WTC11 (cell line): ENCODE results near the gene THAP2. TPM values are rescaled to one million over a fixed set of nuclear protein-coding genes. Genes with fewer than 3 reads are reported as not detected.

Experiments
- ATAC-seq: fragments of 200-7000 bp; cut with Tn5 transposase; 2 replicates; pipeline ENCODE4 v1.10.0; 2021; ENCODE audit warnings: mild to moderate bottlenecking, moderate library complexity
- CTCF ChIA-PET: fragments of 300-600 bp; sonication (Branson Sonifier 250); formaldehyde crosslinking; loops from one replicate; lab custom pipeline; 2021; ENCODE audit warnings: antibody characterized with exemption; lab: Charles Lee
- POLR2A ChIA-PET: fragments of 350-600 bp; sonication (Branson Sonifier 250); formaldehyde crosslinking; loops from one replicate; lab custom pipeline; 2021; ENCODE audit warnings: antibody characterized with exemption; lab: Charles Lee
- DNase-seq: peaks from one replicate; pipeline ENCODE4 v3.0.0; 2021; ENCODE audit warnings: low spot score
- H3K27ac Mint-ChIP-seq: 2 replicates; pipeline ENCODE4 v1.8.0; 2021; ENCODE audit warnings: mixed read lengths
- H3K27me3 Mint-ChIP-seq: 2 replicates; pipeline ENCODE4 v1.8.0; 2021; ENCODE audit warnings: low read depth, mild to moderate bottlenecking, moderate library complexity, mixed read lengths
- H3K36me3 Mint-ChIP-seq: 2 replicates; pipeline ENCODE4 v1.8.0; 2021; ENCODE audit warnings: mixed read lengths
- H3K4me1 Mint-ChIP-seq: 2 replicates; pipeline ENCODE4 v1.8.0; 2022; ENCODE audit warnings: mixed read lengths
- H3K4me3 Mint-ChIP-seq: 2 replicates; pipeline ENCODE4 v1.8.0; 2021; ENCODE audit warnings: mild to moderate bottlenecking, moderate library complexity, mixed read lengths
- H3K9me3 Mint-ChIP-seq: 2 replicates; pipeline ENCODE4 v1.8.0; 2021; ENCODE audit warnings: mixed read lengths
- AR ChIP-seq: fragments of 250-450 bp; sonication (Bioruptor Pico); IDR thresholded peaks from 2 replicates; pipeline ENCODE4 v1.9.0; 2021; ENCODE audit warnings: mild to moderate bottlenecking
- ARID4B ChIP-seq: sonication (generic); formaldehyde crosslinking; IDR thresholded peaks from 2 replicates; pipeline ENCODE4 v1.8.0; 2023; ENCODE audit warnings: missing genetic modification reagents, mild to moderate bottlenecking, borderline replicate concordance
- CDX4 ChIP-seq: fragments of 250-450 bp; sonication (Bioruptor Pico); IDR thresholded peaks from 2 replicates; pipeline ENCODE4 v1.9.0; 2021; ENCODE audit warnings: moderate library complexity, mild to moderate bottlenecking, inconsistent platforms, borderline replicate concordance
- EMX1 ChIP-seq: fragments of 250-450 bp; sonication (Bioruptor Pico); IDR thresholded peaks from 2 replicates; pipeline ENCODE4 v1.8.0; 2021; ENCODE audit warnings: mild to moderate bottlenecking
- ETV6 ChIP-seq: sonication (generic); formaldehyde crosslinking; IDR thresholded peaks from 2 replicates; pipeline ENCODE4 v1.8.1; 2022; ENCODE audit warnings: mild to moderate bottlenecking, missing genetic modification reagents
- GRHL2 ChIP-seq: fragments of 250-450 bp; sonication (Bioruptor Pico); IDR thresholded peaks from 2 replicates; pipeline ENCODE4 v1.8.0; 2022; ENCODE audit warnings: mild to moderate bottlenecking, moderate library complexity; ENCODE audit not compliant: insufficient replicate concordance, severe bottlenecking
- GTF2I ChIP-seq: fragments of 250-450 bp; sonication (Bioruptor Pico); conservative IDR thresholded peaks from 2 replicates; pipeline ENCODE4 v1.4.0; 2021; ENCODE audit warnings: mild to moderate bottlenecking
- JAZF1 ChIP-seq: fragments of 250-450 bp; sonication (Bioruptor Pico); IDR thresholded peaks from 2 replicates; pipeline ENCODE4 v1.9.0; 2021; ENCODE audit warnings: moderate library complexity, mild to moderate bottlenecking, inconsistent platforms
- KAT7 ChIP-seq: sonication (generic); formaldehyde crosslinking; IDR thresholded peaks from 2 replicates; pipeline ENCODE4 v1.8.1; 2023; ENCODE audit warnings: missing genetic modification reagents, mild to moderate bottlenecking, borderline replicate concordance
- NFATC4 ChIP-seq: fragments of 250-450 bp; sonication (Bioruptor Pico); IDR thresholded peaks from 2 replicates; pipeline ENCODE4 v1.9.0; 2021; ENCODE audit warnings: mild to moderate bottlenecking
- NFYB ChIP-seq: sonication (generic); formaldehyde crosslinking; conservative IDR thresholded peaks from 2 replicates; pipeline ENCODE4 v1.8.0; 2022; ENCODE audit warnings: low read depth, missing genetic modification reagents
- NR1H2 ChIP-seq: sonication (generic); formaldehyde crosslinking; IDR thresholded peaks from 2 replicates; pipeline ENCODE4 v1.9.0; 2021; ENCODE audit warnings: mild to moderate bottlenecking, moderate library complexity, missing genetic modification reagents
- NR2C2 ChIP-seq: sonication (generic); formaldehyde crosslinking; IDR thresholded peaks from 2 replicates; pipeline ENCODE4 v1.8.0; 2022; ENCODE audit warnings: mild to moderate bottlenecking, missing genetic modification reagents
- RORB ChIP-seq: fragments of 250-450 bp; sonication (Bioruptor Pico); IDR thresholded peaks from 2 replicates; pipeline ENCODE4 v1.9.0; 2021; ENCODE audit warnings: mild to moderate bottlenecking
- TEAD4 ChIP-seq: sonication (generic); formaldehyde crosslinking; IDR thresholded peaks from 2 replicates; pipeline ENCODE4 v1.8.0; 2022; ENCODE audit warnings: mild to moderate bottlenecking, missing genetic modification reagents
- TP53 ChIP-seq: sonication (generic); formaldehyde crosslinking; IDR thresholded peaks from 2 replicates; pipeline ENCODE4 v1.8.1; 2023; ENCODE audit warnings: mild to moderate bottlenecking, missing genetic modification reagents
- ZNF532 ChIP-seq: fragments of 250-450 bp; sonication (Bioruptor Pico); IDR thresholded peaks from 2 replicates; pipeline ENCODE4 v1.9.0; 2021; ENCODE audit warnings: mild to moderate bottlenecking, borderline replicate concordance
- ZSCAN18 ChIP-seq: fragments of 250-450 bp; sonication (Bioruptor Pico); IDR thresholded peaks from 2 replicates; pipeline ENCODE4 v2.1.2; 2022; ENCODE audit warnings: mild to moderate bottlenecking, moderate library complexity
- total RNA-seq: library from RNA; stranded (reverse); gene quantifications from 3 replicates; pipeline ENCODE4 v1.2.3, GENCODE V29; 2021
- TF ChIP-seq, protein P1 (sequence below): sonication (generic); formaldehyde crosslinking; IDR thresholded peaks from 2 replicates; pipeline ENCODE4 v1.8.1; 2023; ENCODE audit warnings: mild to moderate bottlenecking, missing genetic modification reagents
- TF ChIP-seq, protein P2 (sequence below): fragments of 250-450 bp; sonication (Bioruptor Pico); IDR thresholded peaks from 2 replicates; pipeline ENCODE4 v1.9.0; 2021; ENCODE audit warnings: mild to moderate bottlenecking

THAP2 gene
- total RNA-seq, 1 experiment from 2014 or later: 6.4 TPM

DNA sequence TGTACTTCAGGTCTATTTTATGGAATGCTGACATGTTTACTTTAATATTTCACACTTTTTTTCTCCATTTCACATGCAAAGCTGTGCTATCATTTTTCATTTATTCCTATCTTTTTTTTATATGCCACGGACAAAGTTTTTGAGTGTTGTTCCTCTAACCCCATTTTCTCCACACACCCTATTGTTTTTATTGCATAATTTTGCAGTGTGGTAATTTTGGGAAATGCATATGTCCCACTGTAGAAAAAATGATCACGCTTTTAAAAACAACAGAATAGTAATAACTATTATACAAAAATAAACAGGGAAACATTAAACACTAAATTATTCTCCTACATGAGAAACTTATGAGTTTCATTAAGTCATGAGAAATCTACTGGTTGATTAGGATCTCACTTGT is 14.7 kb upstream of the THAP2 start:
- ATAC-seq (no peak), DNase-seq (no peak)
- peaks cover 3% of the 10 kb centered on the region for H3K9me3 Mint-ChIP-seq
- H3K27me3 Mint-ChIP-seq: no peaks in the 10 kb centered on the region
- H3K36me3 Mint-ChIP-seq: peaks cover 23% of the 10 kb centered on the region
- H3K4me1 Mint-ChIP-seq: no peaks in the 10 kb centered on the region
- ChIA-PET POLR2A (no interaction called here), CTCF (no interaction called here)
- TF ChIP-seq NR1H2 (no peak), TP53 (CRISPR knock-in tag) (no peak), GTF2I (CRISPR knock-in tag) (no peak), NFYB (CRISPR knock-in tag) (no peak), JAZF1 (CRISPR knock-in tag) (no peak), ARID4B (CRISPR knock-in tag) (no peak), KAT7 (CRISPR knock-in tag) (no peak), NFATC4 (CRISPR knock-in tag) (no peak), EMX1 (no peak), AR (CRISPR knock-in tag) (no peak), ETV6 (CRISPR knock-in tag) (no peak), CDX4 (CRISPR knock-in tag) (no peak), ZNF532 (CRISPR knock-in tag) (no peak)
- H3K4me3 Mint-ChIP-seq: no peak overlapping the region
- no peak overlapping the region for H3K27ac Mint-ChIP-seq

GRCh38 chr12:71652656-71653055 is 11.4 kb upstream of the THAP2 start:
- peaks cover 5% of the 10 kb centered on the region for H3K9me3 Mint-ChIP-seq
- no peaks in the 10 kb centered on the region for H3K4me1 Mint-ChIP-seq
- DNase-seq (no peak), ATAC-seq (no peak)
- CTCF ChIA-PET: no interaction called here
- POLR2A ChIA-PET: no interaction called here
- no peaks in the 10 kb centered on the region for H3K27me3 Mint-ChIP-seq
- H3K4me3 Mint-ChIP-seq: no peak overlapping the region
- peaks cover 12% of the 10 kb centered on the region for H3K36me3 Mint-ChIP-seq
- H3K27ac Mint-ChIP-seq: no peak overlapping the region
- TF ChIP-seq TEAD4 (CRISPR knock-in tag) (no peak), ZSCAN18 (CRISPR knock-in tag) (no peak), RORB (CRISPR knock-in tag) (no peak), TP53 (CRISPR knock-in tag) (no peak), GRHL2 (CRISPR knock-in tag) (no peak), NR2C2 (no peak)
- TF ChIP-seq, protein P1, sequence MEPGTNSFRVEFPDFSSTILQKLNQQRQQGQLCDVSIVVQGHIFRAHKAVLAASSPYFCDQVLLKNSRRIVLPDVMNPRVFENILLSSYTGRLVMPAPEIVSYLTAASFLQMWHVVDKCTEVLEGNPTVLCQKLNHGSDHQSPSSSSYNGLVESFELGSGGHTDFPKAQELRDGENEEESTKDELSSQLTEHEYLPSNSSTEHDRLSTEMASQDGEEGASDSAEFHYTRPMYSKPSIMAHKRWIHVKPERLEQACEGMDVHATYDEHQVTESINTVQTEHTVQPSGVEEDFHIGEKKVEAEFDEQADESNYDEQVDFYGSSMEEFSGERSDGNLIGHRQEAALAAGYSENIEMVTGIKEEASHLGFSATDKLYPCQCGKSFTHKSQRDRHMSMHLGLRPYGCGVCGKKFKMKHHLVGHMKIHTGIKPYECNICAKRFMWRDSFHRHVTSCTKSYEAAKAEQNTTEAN (CRISPR knock-in tag): no peak
- TF ChIP-seq, protein P2, sequence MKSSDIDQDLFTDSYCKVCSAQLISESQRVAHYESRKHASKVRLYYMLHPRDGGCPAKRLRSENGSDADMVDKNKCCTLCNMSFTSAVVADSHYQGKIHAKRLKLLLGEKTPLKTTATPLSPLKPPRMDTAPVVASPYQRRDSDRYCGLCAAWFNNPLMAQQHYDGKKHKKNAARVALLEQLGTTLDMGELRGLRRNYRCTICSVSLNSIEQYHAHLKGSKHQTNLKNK: no peak
